ENCODE results near the gene TREH.
"Not testable (repeated sequence)": the region's sequence is repeated elsewhere in the genome, so short reads cannot be mapped to it uniquely, and the experiment has no call there.

TREH gene

GRCh38 chr11:118694771-118695170 is 15.3 kb upstream of the TREH start:
- no peak for DNase-seq

DNA sequence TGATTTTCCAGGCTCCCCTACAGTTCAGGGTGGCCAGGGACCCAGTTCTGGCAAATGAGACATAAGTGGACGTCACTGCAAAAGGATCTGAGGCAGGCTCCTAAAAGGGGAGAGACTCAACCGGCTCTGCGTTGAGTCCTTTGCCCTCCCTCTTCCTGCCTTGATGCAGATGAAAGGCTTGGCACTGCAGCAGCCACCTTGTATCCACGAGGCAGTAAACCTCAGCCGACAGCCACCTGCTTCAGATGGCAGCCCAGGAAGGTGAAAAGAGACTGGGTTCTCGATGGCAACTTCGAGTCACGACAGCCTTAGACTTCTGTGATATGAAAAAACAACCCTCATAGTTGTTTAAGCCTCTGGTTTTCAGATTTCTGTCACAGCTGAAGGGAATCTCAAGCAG is 14.7 kb upstream of the TREH start:
- no peak for DNase-seq

DNA sequence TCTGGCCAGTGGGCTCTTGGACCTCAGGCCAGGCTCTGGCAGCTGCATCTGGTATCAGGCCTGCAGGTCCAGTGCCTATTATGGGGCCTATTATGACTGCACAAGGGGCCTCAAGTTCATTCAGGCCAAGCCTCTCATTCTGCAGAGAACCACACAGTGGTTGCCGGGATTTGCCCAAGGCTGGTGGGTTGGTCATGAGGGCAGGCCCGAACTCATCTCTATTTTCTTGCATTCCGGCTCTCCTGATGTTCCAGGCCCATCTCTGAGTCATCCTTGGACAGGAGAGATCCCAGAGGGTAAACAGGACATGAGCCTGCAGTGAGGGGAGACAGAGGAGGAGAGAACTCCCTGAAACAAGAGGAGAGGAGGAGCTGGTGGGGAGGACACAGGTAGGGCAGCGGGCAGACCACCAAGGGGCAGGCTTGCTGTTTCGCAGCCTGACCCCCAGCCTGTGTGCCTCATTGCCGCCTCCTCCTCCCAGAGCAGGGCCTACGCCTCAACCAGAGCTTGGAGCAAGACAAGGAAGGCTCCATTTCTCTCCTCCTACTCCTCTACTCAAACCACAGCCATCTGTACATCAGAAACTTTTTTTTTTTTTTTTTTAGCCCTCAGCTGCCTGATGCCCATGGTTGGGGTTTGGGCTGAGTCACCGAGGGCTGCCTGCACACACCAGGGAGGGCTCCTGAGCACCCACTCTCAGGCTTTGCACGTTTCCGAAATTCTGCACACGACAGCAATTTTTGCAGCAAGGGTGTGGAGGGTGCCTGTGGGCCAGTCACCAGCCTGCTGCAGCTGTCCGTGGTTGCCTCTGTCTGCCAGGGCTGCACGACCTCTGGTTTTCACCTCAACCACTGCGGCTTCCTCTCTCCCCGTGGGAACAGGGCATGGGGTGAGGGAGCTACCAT is 12.7 kb upstream of the TREH start:
- peak; percentile 78 for DNase-seq

DNA sequence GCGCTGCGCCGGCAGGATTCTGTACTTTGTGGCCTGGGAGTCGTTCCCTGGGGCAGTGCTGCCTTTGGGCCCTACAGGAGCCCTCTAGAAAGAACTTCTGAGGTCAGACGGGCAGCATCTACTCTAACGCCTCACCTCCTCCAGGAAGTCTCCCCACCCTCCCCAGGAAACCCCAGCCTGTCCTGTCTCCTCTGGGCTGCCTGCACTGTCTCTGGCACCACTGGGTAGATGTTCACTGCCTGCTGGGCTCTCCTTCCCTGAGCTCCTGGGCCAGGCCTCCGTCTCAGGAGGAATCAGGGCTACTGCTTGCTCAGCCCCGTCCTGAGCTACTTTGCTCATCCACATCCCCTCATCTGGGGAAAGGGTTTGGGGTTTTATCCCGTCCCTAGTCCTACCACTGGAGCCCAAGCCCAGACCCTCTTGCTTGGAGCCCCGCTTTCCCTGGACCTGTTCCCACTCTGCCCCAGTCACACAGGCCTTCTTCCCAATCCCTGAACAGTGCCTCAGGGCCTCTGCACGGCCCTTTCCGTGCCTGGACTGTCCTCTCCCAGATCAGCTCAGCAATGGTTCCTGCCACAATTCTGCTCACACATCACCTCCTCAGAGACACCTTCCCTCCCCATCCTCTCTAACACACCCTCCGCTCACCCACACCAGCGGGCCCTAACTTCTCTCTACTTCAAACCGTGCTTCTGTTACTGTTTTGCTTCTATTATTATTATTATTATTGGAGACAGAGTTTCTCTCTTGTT is 11.3 kb upstream of the TREH start:
- no peak for DNase-seq

- peak; percentile 85 for DNase-seq
These were observed 10.6 kb upstream of the TREH start for GRCh38 chr11:118689852-118690552.

- DNase-seq: no peak
These were observed 10.0 kb upstream of the TREH start for GRCh38 chr11:118689503-118689851.

DNA sequence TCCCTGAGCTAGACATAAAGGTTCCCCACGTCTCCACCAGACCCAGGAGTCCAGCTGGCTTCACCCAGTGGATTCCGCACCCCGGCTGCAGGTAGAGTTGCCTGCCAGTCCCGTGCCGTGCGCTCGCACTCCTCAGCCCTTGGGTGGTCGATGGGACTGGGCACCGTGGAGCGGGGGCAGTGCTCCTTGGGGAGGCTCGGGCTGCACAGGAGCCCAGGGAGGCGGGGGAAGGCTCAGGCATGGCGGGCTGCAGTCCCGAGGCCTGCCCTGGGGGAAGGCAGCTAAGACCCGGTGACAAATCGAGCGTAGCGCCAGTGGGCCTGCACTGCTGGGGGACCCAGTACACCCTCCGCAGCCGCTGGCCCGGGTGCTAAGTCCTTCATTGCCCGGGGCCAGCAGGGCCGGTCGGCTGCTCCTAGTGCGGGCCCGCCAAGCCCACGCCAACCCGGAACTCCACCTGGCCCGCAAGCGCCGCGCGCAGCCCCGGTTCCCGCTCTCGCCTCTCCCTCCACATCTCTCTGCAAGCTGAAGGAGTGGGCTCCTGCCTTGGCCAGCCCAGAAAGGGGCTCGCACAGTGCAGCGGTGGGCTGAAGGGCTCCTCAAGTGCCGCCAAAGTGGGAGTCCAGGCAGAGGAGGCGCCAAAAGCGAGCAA is 9.5 kb upstream of the TREH start:
- DNase-seq: no peak

GRCh38 chr11:118688339-118688738 is 8.9 kb upstream of the TREH start:
- DNase-seq: not testable (repeated sequence)

DNA sequence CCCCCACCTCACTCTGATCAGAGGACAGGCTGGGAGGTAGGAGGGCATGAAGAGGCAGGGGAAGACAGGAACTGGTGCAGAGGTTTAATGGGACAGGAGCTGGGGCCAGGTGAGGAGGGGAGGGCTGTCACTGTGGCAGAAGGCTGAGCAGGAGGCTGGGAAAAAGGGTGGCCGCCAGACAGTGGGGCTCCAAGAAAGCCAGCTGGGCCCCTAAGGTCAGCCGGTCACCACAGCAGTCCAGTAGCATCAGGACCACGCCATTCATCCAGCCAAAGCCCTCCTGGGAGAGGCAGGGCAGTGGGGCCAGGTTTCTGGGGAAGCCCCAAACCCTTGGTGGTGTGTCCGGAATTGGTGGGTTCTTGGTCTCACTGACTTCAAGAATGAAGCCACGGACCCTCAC is 8.5 kb upstream of the TREH start:
- DNase-seq: no peak

- DNase-seq: no peak
These were observed 4.7 kb upstream of the TREH start for GRCh38 chr11:118684187-118684586.

DNA sequence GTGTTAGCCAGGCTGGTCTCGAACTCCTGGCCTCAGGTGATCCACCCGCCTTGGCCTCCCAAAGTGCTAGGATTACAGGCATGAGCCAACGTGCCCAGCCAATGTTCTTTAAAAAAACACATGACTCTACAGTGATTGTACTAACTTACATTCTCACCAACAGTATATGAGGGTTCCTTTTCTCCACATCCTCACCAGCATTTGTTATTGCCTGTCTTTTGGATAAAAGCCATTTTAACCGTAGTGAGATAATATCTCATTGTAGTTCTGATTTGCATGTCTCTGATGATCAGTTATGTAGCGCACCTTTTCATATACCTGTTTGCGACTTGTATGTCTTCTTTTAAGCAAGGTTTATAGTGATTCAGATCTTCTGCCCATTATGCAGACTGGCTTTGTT is 3.5 kb upstream of the TREH start:
- not testable (repeated sequence) for DNase-seq

GRCh38 chr11:118682372-118682771 is 2.9 kb upstream of the TREH start:
- no peak for DNase-seq

DNA sequence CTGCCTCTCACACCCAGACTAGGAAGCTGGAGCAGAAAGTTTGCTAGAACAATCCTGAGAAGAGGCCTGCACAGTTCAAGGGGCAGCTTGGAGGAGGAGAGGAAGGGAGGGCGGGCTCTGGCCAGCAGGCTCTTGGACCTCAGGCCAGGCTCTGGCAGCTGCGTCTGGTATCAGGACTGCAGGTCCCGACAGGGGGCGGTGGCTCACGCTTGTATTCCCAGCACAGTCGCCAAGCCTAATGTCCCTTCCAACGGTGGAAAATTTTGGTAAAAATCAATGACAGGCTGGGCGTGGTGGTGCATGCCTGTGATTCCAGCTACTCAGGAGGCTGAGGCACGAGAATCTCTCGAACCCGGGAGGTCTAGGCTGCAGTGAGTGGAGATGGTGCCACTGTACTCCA is 542 bp downstream of the TREH start:
- not testable (repeated sequence) for DNase-seq

DNA sequence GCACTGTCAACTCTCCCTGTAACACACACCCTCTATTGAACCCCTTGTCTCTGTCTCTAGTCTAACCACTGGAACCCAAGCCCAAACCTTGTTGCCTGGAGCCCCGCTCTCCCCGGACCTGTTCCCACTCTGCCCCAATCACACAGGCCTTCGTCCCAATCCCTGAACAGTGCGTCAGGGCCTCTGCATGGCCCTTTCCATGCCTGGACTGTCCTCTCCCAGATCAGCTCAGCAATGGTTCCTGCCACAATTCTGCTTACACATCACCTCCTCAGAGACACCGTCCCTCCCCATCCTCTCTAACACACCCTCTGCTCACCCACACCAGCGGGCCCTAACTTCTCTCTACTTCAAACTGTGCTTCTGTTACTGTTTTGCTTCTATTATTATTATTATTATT is 1.5 kb downstream of the TREH start:
- DNase-seq: no peak

- DNase-seq: no peak
These were observed 5.4 kb downstream of the TREH start for GRCh38 chr11:118674082-118674435.

- no peak for DNase-seq
These were observed 5.9 kb downstream of the TREH start for GRCh38 chr11:118673361-118674081.

DNA sequence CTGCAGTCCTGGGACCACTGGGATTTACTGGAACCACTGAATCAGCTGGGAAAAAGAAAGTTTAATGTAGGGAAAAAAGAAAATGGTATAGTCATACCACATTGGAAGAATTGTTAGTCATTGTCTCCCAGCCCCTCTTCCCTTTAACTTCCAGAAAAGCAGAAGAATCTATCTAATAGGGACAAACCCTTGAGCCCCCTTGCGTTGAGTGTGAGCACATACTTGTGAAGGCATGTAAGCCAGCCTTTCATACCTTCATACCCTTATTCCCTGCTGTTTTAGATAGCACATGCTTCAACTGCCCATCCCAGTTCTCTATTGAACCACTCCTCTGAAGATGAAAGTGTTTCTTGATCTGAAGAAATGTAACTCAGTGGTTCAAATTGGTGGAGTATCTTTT is 6.6 kb downstream of the TREH start:
- DNase-seq: no peak

DNA sequence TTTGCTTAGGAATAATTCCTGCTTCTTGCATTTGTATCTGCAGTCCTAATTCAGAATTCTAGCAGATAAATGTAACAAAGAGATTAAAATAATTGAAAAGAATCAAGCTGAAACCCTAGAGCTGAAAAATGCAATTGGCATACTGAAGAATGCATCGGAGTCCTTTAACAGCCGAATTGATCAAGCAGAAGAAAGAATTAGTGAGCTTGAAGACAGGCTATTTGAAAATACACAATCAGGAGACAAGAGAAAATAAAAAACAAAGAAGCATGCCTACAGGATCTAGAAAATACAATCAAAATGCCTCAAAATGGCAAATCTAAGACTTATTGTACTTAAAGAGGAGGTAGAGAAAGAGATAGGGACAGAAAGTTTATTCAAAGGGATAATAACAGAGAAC is 8.2 kb downstream of the TREH start:
- no peak for DNase-seq

DNA sequence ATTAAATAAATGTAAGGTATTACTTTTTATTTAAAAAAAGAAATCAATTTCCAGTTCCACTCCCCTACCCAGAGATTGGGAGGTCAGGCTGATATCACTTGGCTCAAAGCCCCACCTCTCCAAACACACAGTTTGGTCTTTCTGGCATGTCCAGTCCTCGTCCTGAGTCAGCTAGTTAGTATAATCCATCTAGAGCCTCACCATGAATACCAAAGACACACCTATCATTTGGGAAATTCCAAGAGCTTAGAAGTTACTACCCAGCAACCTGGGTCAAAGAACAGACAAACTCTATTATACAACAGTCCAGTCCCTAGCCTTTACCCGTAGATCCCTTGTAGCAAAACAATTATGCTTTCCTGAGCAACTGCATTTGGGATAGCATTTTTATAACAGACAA is 9.4 kb downstream of the TREH start:
- DNase-seq: no peak

GRCh38 chr11:118666371-118666770 is 13.1 kb downstream of the TREH start:
- DNase-seq: no peak

DNA sequence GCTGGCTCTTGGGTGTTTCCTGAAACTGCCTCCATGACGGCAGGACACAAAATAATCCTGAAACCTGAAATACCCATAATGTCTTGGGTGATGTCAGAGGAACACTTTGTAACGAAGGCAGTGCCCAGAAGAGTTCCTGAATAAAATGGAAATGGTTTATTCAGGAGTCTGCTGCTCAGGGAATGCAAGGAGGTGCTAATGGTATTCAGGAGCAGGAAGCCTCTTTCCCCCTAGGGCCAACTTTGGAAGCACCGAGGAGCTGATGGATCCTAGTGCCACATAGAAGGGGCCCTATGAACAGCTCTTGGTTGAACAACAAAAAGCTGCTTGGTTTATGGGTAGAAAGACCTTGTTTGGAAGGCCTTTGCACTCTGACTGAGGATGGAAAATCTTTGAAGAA is 15.5 kb downstream of the TREH start:
- no peak for DNase-seq

GRCh38 chr11:118663381-118663780 is 16.1 kb downstream of the TREH start:
- no peak for DNase-seq

Data from NCI-H226 (cell line).